Lower leg skin (tissue), 3 donors: ENCODE measurements around the gene LAD1.

Source experiments
- POLR2A ChIP-seq, 2 donors: fragments of 450-650 bp; IDR thresholded peaks; one replicate each; pipeline ENCODE4 v1.6.1; 2016 to 2017; ENCODE audit warnings: antibody characterized with exemption in 2 of 2, mild to moderate bottlenecking in 1 of 2, moderate library complexity in 1 of 2
- TF ChIP-seq, protein P1 (sequence below), 3 donors: fragments of 450-650 bp; IDR thresholded peaks; one replicate each; pipeline ENCODE4 v1.5.1; 2016; ENCODE audit warnings: antibody characterized with exemption in 3 of 3, mild to moderate bottlenecking in 3 of 3, moderate library complexity in 2 of 3

DNA sequence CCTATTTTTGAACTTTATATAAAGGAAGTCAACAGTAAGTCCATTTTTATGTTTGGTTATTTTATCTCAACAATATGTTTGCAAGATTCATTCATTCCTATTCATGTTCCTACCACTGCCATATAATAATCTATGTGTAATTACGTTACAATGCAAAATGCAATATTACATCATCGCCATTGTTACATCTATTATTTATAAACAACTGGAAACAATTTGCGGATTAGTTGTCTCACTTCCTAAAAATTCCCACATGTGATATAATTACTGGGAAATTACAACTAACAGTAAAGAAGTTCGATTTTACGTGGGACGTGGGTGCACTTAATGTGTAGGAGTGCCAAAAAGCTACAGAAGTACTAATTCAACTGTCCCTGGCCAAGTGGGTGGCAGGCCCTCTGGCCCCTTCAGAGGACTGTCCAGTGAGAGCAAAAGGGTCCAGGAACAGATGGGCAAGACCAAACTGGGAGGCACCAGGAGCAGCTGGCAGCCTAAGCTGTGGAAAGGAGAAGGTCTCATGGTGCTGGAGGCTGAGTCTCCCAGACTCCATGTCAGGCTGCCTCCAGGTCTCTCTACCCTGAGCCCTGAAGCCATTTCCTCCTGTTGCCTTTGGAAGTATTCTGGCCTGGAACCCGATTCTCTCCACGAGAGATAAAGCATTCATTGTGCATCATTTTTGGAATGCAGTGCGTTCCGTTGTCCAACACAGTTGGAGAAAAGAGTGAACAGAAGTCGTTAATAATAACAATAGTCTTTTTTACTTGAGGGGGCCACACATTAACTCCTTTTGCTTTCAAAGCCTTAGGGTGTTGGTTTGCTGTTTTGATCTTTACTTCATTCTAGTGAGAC, 64.6 kb downstream of the LAD1 start:
- TF ChIP-seq, protein P1, sequence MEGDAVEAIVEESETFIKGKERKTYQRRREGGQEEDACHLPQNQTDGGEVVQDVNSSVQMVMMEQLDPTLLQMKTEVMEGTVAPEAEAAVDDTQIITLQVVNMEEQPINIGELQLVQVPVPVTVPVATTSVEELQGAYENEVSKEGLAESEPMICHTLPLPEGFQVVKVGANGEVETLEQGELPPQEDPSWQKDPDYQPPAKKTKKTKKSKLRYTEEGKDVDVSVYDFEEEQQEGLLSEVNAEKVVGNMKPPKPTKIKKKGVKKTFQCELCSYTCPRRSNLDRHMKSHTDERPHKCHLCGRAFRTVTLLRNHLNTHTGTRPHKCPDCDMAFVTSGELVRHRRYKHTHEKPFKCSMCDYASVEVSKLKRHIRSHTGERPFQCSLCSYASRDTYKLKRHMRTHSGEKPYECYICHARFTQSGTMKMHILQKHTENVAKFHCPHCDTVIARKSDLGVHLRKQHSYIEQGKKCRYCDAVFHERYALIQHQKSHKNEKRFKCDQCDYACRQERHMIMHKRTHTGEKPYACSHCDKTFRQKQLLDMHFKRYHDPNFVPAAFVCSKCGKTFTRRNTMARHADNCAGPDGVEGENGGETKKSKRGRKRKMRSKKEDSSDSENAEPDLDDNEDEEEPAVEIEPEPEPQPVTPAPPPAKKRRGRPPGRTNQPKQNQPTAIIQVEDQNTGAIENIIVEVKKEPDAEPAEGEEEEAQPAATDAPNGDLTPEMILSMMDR (IDR thresholded peaks at IDR 0.05), result no peak
- TF ChIP-seq POLR2A (IDR thresholded peaks at IDR 0.05), result no peak
